ENCODE measurements around the gene SCGB3A2.

DNA sequence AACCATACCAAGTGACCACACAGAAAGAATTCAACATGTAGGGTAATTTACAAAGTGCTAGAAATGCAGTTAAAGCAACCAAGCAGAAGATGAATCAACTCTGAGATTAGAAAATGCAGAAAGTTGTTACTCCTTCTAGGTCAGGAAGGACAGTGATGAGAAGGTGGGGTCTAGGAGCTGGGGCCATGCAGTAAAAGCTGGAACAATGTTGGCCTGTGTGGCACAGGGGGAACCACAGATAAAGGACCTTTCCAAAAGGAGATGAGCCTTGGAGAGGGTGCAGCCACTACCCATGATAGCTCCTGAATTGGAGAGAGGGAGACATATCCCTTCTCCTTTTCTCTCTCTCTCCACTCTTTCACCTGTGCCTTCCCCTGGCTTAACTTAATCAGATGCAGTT lies 2.4 kb upstream of the SCGB3A2 start:
- TF ChIP-seq CTCF (IDR thresholded peaks at IDR 0.05; ENCODE audit: insufficient read depth, low read length) (no peak), POLR2AphosphoS5 (IDR thresholded peaks at IDR 0.05; ENCODE audit: low read depth) (no peak), GABPA (IDR thresholded peaks at IDR 0.05; ENCODE audit: low read depth) (no peak)
- TF ChIP-seq, protein P1, sequence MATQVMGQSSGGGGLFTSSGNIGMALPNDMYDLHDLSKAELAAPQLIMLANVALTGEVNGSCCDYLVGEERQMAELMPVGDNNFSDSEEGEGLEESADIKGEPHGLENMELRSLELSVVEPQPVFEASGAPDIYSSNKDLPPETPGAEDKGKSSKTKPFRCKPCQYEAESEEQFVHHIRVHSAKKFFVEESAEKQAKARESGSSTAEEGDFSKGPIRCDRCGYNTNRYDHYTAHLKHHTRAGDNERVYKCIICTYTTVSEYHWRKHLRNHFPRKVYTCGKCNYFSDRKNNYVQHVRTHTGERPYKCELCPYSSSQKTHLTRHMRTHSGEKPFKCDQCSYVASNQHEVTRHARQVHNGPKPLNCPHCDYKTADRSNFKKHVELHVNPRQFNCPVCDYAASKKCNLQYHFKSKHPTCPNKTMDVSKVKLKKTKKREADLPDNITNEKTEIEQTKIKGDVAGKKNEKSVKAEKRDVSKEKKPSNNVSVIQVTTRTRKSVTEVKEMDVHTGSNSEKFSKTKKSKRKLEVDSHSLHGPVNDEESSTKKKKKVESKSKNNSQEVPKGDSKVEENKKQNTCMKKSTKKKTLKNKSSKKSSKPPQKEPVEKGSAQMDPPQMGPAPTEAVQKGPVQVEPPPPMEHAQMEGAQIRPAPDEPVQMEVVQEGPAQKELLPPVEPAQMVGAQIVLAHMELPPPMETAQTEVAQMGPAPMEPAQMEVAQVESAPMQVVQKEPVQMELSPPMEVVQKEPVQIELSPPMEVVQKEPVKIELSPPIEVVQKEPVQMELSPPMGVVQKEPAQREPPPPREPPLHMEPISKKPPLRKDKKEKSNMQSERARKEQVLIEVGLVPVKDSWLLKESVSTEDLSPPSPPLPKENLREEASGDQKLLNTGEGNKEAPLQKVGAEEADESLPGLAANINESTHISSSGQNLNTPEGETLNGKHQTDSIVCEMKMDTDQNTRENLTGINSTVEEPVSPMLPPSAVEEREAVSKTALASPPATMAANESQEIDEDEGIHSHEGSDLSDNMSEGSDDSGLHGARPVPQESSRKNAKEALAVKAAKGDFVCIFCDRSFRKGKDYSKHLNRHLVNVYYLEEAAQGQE (IDR thresholded peaks at IDR 0.05; ENCODE audit: insufficient replicate concordance, low read depth), result no peak

All from HL-60 (cell line).